ENCODE data around the gene MEPE.
"Not testable (repeated sequence)": the region's sequence is repeated elsewhere in the genome, so short reads cannot be mapped to it uniquely, and the experiment has no call there.

Gene MEPE

DNA sequence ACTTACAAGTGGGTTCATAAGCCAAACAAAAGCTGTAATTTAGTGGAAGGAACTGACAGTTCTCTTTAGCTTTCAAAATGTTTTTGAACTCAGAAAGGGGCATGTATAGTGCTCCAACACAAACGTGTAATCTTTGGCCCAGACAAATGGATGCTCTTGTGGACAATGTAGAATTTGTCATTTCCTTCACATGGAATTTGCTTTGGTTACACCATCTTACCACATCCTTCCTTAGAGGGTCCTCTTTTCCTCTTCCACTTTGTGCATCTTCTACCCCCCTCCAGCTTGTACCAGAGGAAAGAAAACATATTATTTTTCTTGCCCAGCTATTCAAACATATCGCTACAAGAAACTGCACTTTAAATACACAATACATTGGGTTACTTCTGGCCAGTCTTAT is 42.4 kb downstream of the MEPE start:
- in situ Hi-C loops (cut with MboI; ENCODE audit: low sequenced_read_pairs): no loop called here

- in situ Hi-C loops (cut with MboI; ENCODE audit: low sequenced_read_pairs): no loop called here
These were observed 47.3 kb downstream of the MEPE start for GRCh38 chr4:87880106-87880505.

DNA sequence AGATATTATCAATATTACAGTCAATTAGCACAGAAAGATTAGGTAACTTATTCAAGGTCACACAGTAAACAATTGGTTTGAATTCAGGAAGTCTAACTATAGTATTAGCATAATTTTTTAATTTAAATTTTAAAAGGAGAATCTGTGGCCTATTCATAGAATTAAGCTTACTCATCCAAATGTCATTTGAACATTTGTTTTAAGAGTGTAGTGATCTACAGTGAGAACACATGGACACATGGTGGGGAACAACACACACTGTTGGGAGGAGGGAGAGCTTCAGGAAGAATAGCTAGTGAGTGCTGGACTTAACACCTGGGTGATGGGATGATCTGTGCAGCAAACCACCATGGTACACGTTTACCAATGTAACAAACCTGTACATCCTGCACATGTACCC is 48.3 kb downstream of the MEPE start:
- in situ Hi-C loops (cut with MboI; ENCODE audit: low sequenced_read_pairs): no loop called here

DNA sequence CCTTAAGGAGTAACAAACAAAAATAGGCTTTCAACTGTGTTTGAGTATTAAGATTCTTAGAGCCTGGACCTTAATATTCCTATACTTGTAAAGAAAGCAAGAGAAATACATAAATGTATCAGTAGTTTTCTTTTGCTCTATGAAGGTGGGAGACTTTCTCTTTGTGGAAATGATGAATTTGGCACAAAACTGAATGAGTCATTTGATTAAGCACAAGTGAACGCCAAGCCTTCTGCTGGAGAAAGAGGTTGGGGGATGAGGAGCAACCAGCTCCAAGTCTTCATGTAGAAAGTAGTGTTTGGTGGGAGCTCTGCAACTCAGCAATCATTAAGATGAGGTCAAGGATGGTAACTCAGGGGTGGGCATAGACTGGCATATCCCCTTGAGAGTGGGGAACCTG is 49.6 kb downstream of the MEPE start:
- in situ Hi-C loops (cut with MboI; ENCODE audit: low sequenced_read_pairs): no loop called here

- in situ Hi-C loops (cut with MboI; ENCODE audit: low sequenced_read_pairs): no loop called here
These were observed 50.1 kb downstream of the MEPE start for GRCh38 chr4:87882861-87883260.

DNA sequence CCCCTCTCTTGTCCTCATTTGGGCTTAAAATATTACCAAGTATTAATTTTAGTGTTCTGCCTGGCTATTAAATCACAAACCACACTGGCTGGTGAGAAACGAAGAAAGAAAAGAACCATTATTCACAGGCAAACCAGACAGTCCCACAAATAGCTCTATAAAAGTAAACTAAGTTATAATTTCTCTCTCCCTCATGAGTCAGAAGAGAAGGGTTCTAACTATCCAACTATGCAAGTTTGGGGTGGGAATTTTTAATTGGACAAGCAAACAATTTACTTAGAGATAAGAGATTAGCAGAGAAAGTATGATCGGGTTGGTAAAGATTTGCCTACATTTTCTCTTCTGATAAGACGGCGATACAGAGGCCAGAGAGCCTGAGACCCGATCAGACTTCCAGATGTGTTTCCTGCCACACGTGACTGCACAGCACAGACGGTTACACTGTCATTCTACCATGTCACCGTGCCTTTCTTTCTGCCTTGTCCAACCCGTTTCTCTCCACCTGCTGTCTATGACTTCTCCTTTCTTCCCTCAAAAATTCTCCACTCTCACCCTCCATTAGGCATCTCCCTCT is 52.3 kb downstream of the MEPE start:
- in situ Hi-C loops (cut with MboI; ENCODE audit: low sequenced_read_pairs): no loop called here

- in situ Hi-C loops (cut with MboI; ENCODE audit: low sequenced_read_pairs): no loop called here
These were observed 53.3 kb downstream of the MEPE start for GRCh38 chr4:87886083-87886482.

DNA sequence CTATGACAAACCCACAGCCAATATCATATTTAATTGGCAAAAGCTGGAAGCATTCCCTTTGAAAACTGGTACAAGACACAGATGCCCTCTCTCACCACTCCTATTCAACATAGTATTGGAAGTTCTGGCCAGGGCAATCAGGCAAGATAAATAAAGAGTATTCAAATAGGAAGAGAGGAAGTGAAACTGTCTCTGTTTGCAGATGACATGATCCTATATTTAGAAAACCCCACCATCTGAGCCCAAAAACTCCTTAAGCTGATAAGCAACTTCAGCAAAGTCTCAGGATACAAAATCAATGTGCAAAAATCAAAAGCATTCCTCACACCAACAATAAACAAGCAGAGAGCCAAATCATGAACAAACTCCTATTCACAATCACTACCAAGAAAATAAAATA is 58.0 kb downstream of the MEPE start:
- in situ Hi-C loops (cut with MboI; ENCODE audit: low sequenced_read_pairs): not testable (repeated sequence)

GRCh38 chr4:87895964-87896621 is 63.3 kb downstream of the MEPE start:
- in situ Hi-C loops (cut with MboI; ENCODE audit: low sequenced_read_pairs): no loop called here

Data from HL-60/S4 treated with phorbol 12-myristate 13-acetate at 8.2 ng/mL for 4 days and 3 days (cell line).